Measurements from ENCODE around the gene CCNI2. TPM values are rescaled to one million over a fixed set of nuclear protein-coding genes. Genes with fewer than 3 reads are reported as not detected.
A peak's percentile ranks its signal among the peaks of the same experiment; 100 is the strongest.

The CCNI2 gene
- total and polyA plus RNA-seq, 10 of the 15 experiments (the other 5 are each of a cell fraction or from before 2014, with no cell fraction given) = 1.8 to 8.0 (median 3.2) TPM

GRCh38 chr5:132748522-132749000 is 1.3 kb downstream of the CCNI2 start:
- H3K36me3 ChIP-seq (ENCODE audit: control insufficient read depth in 2 of 2, insufficient read depth in 2 of 2, low read length in 1 of 2) = no peaks in the 10 kb centered on the region
- H2AFZ ChIP-seq (ENCODE audit: control insufficient read depth, low read depth, low read length) = no peak overlapping the region; the same call in 1 of the 2 replicates
- no peak overlapping the region for H3K9ac ChIP-seq (ENCODE audit: control insufficient read depth, insufficient read depth, low read length)
- H3K9me3 ChIP-seq (replicated peaks; ENCODE audit: control insufficient read depth, insufficient read depth, low read length) = no peaks in the 10 kb centered on the region; the same call in 2 of the 3 replicates
- peaks cover 25% of the 10 kb centered on the region for H3K4me1 ChIP-seq (ENCODE audit: control insufficient read depth, insufficient read depth, low read length)
- DNase-seq (ENCODE audit: low read depth, low spot score) (no peak), FAIRE-seq (no peak), ATAC-seq (no peak)
- ChIA-PET SMC1A (ENCODE audit: uncharacterized antibody, unreplicated experiment) (interaction anchor here (0.7 to 11.1 kb wide), 10 partner anchors 8 to 85 kb away, joined by 3 to 88 read pairs (median 4); partner anchors contain the start of genes KIF3A and SEPTIN8), CTCF (interaction anchor here (0.6 to 5.5 kb wide), 9 partner anchors 16 to 416 kb away, joined by 3 to 54 read pairs (median 4); no protein-coding TSS in a partner anchor), POLR2A (interaction anchor here (0.7 to 9.6 kb wide), 7 partner anchors 11 to 222 kb away, joined by 4 to 56 read pairs (median 16); partner anchors contain the start of genes KIF3A and SEPTIN8), RAD21 (ENCODE audit: unreplicated experiment) (interaction anchor here (0.7 to 10.5 kb wide), 8 partner anchors 12 to 90 kb away, joined by 3 to 127 read pairs (median 6); partner anchors contain the start of genes IL13 and KIF3A)
- H4K20me1 ChIP-seq (ENCODE audit: control insufficient read depth, insufficient read depth) = no peaks in the 10 kb centered on the region
- no peak overlapping the region for H3K4me3 ChIP-seq
- H3K27ac ChIP-seq (ENCODE audit: control insufficient read depth, insufficient read depth) = no peak overlapping the region
- intact Hi-C loops (cut with micrococcal nuclease; ENCODE audit: unreplicated experiment) (no loop called here), in situ Hi-C loops (cut with MboI) (no loop called here)
- 98% methylated on average over 10 of the region's 10 CpGs for WGBS (ENCODE audit: insufficient coverage, insufficient replicate concordance, low lambda C conversion rate, missing lambda C conversion rate)
- H3K4me2 ChIP-seq (ENCODE audit: control insufficient read depth, insufficient read depth) = no peak overlapping the region
- no peaks in the 10 kb centered on the region; the same call in 1 of the 2 replicates for H3K79me2 ChIP-seq (ENCODE audit: control insufficient read depth, insufficient read depth, low read length)
- no peaks in the 10 kb centered on the region for H3K27me3 ChIP-seq (replicated peaks in 1 of 2; ENCODE audit: control insufficient read depth in 2 of 2, insufficient read depth in 2 of 2, low read length in 1 of 2)
- TSS peak; percentile 63 for BruUV-seq (replicated peaks)
- TF ChIP-seq ZNF384 (IDR thresholded peaks at IDR 0.05; ENCODE audit: borderline replicate concordance, low read depth, low read length) (no peak), CREM (IDR thresholded peaks at IDR 0.05; ENCODE audit: low read depth) (no peak), SREBF2 (IDR thresholded peaks at IDR 0.05; ENCODE audit: low read length) (no peak), ASH2L (IDR thresholded peaks at IDR 0.05; ENCODE audit: borderline replicate concordance, low read depth) (no peak), CHD1 (IDR thresholded peaks at IDR 0.05; ENCODE audit: low read depth, low read length) (no peak), EP300 (IDR thresholded peaks at IDR 0.05; ENCODE audit: borderline replicate concordance in 1 of 2, control insufficient read depth in 1 of 2, low read depth in 2 of 2, low read length in 2 of 2) (no peak), HDAC6 (IDR thresholded peaks at IDR 0.05; ENCODE audit: unreplicated experiment) (no peak), PRDM15 (CRISPR knock-in tag; IDR thresholded peaks at IDR 0.05) (no peak), KDM1A (IDR thresholded peaks at IDR 0.05; ENCODE audit: borderline replicate concordance) (no peak), ZBTB4 (CRISPR knock-in tag; IDR thresholded peaks at IDR 0.05) (no peak), YBX1 (IDR thresholded peaks at IDR 0.05) (no peak)
- TF ChIP-seq, protein P1, sequence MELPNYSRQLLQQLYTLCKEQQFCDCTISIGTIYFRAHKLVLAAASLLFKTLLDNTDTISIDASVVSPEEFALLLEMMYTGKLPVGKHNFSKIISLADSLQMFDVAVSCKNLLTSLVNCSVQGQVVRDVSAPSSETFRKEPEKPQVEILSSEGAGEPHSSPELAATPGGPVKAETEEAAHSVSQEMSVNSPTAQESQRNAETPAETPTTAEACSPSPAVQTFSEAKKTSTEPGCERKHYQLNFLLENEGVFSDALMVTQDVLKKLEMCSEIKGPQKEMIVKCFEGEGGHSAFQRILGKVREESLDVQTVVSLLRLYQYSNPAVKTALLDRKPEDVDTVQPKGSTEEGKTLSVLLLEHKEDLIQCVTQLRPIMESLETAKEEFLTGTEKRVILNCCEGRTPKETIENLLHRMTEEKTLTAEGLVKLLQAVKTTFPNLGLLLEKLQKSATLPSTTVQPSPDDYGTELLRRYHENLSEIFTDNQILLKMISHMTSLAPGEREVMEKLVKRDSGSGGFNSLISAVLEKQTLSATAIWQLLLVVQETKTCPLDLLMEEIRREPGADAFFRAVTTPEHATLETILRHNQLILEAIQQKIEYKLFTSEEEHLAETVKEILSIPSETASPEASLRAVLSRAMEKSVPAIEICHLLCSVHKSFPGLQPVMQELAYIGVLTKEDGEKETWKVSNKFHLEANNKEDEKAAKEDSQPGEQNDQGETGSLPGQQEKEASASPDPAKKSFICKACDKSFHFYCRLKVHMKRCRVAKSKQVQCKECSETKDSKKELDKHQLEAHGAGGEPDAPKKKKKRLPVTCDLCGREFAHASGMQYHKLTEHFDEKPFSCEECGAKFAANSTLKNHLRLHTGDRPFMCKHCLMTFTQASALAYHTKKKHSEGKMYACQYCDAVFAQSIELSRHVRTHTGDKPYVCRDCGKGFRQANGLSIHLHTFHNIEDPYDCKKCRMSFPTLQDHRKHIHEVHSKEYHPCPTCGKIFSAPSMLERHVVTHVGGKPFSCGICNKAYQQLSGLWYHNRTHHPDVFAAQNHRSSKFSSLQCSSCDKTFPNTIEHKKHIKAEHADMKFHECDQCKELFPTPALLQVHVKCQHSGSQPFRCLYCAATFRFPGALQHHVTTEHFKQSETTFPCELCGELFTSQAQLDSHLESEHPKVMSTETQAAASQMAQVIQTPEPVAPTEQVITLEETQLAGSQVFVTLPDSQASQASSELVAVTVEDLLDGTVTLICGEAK (IDR thresholded peaks at IDR 0.05; ENCODE audit: borderline replicate concordance) = no peak
